Measurements from ENCODE around the gene ACER2. TPM values are rescaled to one million over a fixed set of nuclear protein-coding genes. Genes with fewer than 3 reads are reported as not detected.

ACER2 gene
- total and polyA plus RNA-seq, 8 donors: 0.23 to 54.3 (median 20.5) TPM; not detected in 1

DNA sequence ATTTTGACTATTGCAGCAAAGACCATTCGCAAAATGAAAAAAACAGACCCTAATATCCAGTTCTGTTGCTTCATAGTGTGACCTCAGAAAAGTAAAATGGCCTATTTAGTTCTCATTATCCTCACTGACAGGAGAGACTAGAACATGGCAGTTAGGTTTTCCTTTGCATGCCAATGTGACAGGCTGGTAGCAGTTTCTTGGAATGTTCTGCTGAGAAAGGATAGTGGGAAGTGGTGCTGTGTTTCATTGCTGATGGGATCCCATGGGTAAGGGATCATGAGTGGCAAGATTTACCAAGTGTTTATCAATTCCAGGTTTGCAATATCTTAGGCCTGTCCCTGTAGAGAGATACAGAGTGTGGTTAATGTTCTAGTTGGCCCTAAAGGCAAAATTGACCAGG is 88.5 kb downstream of the ACER2 start:
- DNase-seq: no peak
- 79 to 95% (median 91%) methylated on average over 1 of the region's 1 CpG for WGBS, 5 donors
- Histone ChIP-seq H3K4me3 (no peak overlapping the region), H3K27ac (no peak overlapping the region), H3K27me3 (peaks cover 0 to 6% (median 0%) of the 10 kb centered on the region in 3 donors), H3K9me3 (no peaks in the 10 kb centered on the region), H3K4me1 (peaks cover 4 to 13% (median 9%) of the 10 kb centered on the region in 4 donors), H3K36me3 (no peaks in the 10 kb centered on the region)
- intact Hi-C loops (cut with DNase I; ENCODE audit: low total_unique reads): no loop called here
- TF ChIP-seq, protein P1, sequence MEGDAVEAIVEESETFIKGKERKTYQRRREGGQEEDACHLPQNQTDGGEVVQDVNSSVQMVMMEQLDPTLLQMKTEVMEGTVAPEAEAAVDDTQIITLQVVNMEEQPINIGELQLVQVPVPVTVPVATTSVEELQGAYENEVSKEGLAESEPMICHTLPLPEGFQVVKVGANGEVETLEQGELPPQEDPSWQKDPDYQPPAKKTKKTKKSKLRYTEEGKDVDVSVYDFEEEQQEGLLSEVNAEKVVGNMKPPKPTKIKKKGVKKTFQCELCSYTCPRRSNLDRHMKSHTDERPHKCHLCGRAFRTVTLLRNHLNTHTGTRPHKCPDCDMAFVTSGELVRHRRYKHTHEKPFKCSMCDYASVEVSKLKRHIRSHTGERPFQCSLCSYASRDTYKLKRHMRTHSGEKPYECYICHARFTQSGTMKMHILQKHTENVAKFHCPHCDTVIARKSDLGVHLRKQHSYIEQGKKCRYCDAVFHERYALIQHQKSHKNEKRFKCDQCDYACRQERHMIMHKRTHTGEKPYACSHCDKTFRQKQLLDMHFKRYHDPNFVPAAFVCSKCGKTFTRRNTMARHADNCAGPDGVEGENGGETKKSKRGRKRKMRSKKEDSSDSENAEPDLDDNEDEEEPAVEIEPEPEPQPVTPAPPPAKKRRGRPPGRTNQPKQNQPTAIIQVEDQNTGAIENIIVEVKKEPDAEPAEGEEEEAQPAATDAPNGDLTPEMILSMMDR (IDR thresholded peaks at IDR 0.05): no peak
- TF ChIP-seq POLR2AphosphoS5 (IDR thresholded peaks at IDR 0.05) (no peak), POLR2A (IDR thresholded peaks at IDR 0.05) (no peak)

- no peak overlapping the region for H3K4me3 ChIP-seq
- no peaks in the 10 kb centered on the region for H3K9me3 ChIP-seq
- H3K4me1 ChIP-seq: peaks cover 4 to 9% (median 7%) of the 10 kb centered on the region in 4 donors
- no peak overlapping the region for H3K27ac ChIP-seq
- DNase-seq: no peak
- H3K27me3 ChIP-seq: peaks cover 0 to 6% (median 0%) of the 10 kb centered on the region in 3 donors
- intact Hi-C loops (cut with DNase I; ENCODE audit: low total_unique reads): no loop called here
- no peaks in the 10 kb centered on the region for H3K36me3 ChIP-seq
- TF ChIP-seq, protein P1 (IDR thresholded peaks at IDR 0.05): no peak
- TF ChIP-seq POLR2A (IDR thresholded peaks at IDR 0.05) (no peak), EP300 (IDR thresholded peaks at IDR 0.05) (no peak), POLR2AphosphoS5 (IDR thresholded peaks at IDR 0.05) (no peak)
These were observed 89.2 kb downstream of the ACER2 start for GRCh38 chr9:19498015-19498414.

Other genes starting within 250 kb of the ACER2 start
- gene DENND4C, start 178.3 kb upstream of the ACER2 start, total RNA-seq: 100 to 1,000 TPM in 2 of 5 donors, 10 to 100 TPM in 3; 46.0 to 226 (median 63.5) TPM
- gene DENND4C, start 178.3 kb upstream of the ACER2 start, polyA plus RNA-seq: 1 to 10 TPM; 6.3 to 9.3 (median 7.7) TPM
- 1,000 to 10,000 TPM in 4 of 5 donors, 100 to 1,000 TPM in 1; 925 to 2,164 (median 1,405) TPM for gene RPS6, start 28.8 kb upstream of the ACER2 start, total RNA-seq
- gene RPS6, start 28.8 kb upstream of the ACER2 start, polyA plus RNA-seq: 1,000 to 10,000 TPM; 3,881 to 4,884 (median 4,624) TPM

Data from stomach (tissue), 9 donors.